ENCODE measurements around the gene KRTAP20-3. TPM values are rescaled to one million over a fixed set of nuclear protein-coding genes. Genes with fewer than 3 reads are reported as not detected.
A peak's percentile ranks its signal among the peaks of the same experiment; 100 is the strongest.

Gene KRTAP20-3
- total RNA-seq, 1 donor = not detected

GRCh38 chr21:30674312-30674711 lies 31.6 kb downstream of the KRTAP20-3 start:
- no peaks in the 10 kb centered on the region for H3K27me3 ChIP-seq (ENCODE audit: insufficient read depth, low read length)

GRCh38 chr21:30676737-30677136 lies 34.1 kb downstream of the KRTAP20-3 start:
- no peak overlapping the region for H3K4me2 ChIP-seq (ENCODE audit: insufficient read depth, low read length)
- H3K79me2 ChIP-seq (ENCODE audit: insufficient read depth, low read length) = no peaks in the 10 kb centered on the region
- H3K27me3 ChIP-seq (ENCODE audit: insufficient read depth, low read length) = no peaks in the 10 kb centered on the region
- H3K4me3 ChIP-seq (ENCODE audit: insufficient read depth, low read length) = no peak overlapping the region
- no peak overlapping the region for H3K27ac ChIP-seq (ENCODE audit: low read depth, low read length)
- TF ChIP-seq CTCF (IDR thresholded peaks at IDR 0.05; ENCODE audit: extremely low read depth, low read depth, low read length) = no peak
- peak; percentile 71 for DNase-seq (ENCODE audit: insufficient read length, low spot score, missing footprints)
- no peaks in the 10 kb centered on the region for H3K36me3 ChIP-seq (ENCODE audit: insufficient read depth, low read length)
- H2AFZ ChIP-seq (ENCODE audit: low read length) = no peak overlapping the region
- no peaks in the 10 kb centered on the region for H4K20me1 ChIP-seq (ENCODE audit: insufficient read depth, low read length)
- no peaks in the 10 kb centered on the region for H3K4me1 ChIP-seq (ENCODE audit: insufficient read depth, low read length)
- H3K9me3 ChIP-seq (ENCODE audit: low read depth, low read length) = no peaks in the 10 kb centered on the region

More at GRCh38 chr21:30674312-30674711, 31.6 kb downstream of the KRTAP20-3 start:
- Histone ChIP-seq H2AFZ (ENCODE audit: low read length) (no peak overlapping the region), H3K9me3 (ENCODE audit: low read depth, low read length) (no peaks in the 10 kb centered on the region), H3K79me2 (ENCODE audit: insufficient read depth, low read length) (no peaks in the 10 kb centered on the region), H4K20me1 (ENCODE audit: insufficient read depth, low read length) (no peaks in the 10 kb centered on the region), H3K4me3 (ENCODE audit: insufficient read depth, low read length) (no peak overlapping the region), H3K27ac (ENCODE audit: low read depth, low read length) (no peak overlapping the region), H3K4me1 (ENCODE audit: insufficient read depth, low read length) (no peaks in the 10 kb centered on the region), H3K36me3 (ENCODE audit: insufficient read depth, low read length) (no peaks in the 10 kb centered on the region), H3K4me2 (ENCODE audit: insufficient read depth, low read length) (no peak overlapping the region)
- no peak for TF ChIP-seq CTCF (IDR thresholded peaks at IDR 0.05; ENCODE audit: extremely low read depth, low read depth, low read length)
- no peak for DNase-seq (ENCODE audit: insufficient read length, low spot score, missing footprints)

GRCh38 chr21:30680586-30680985 lies 37.9 kb downstream of the KRTAP20-3 start:
- H3K27ac ChIP-seq (ENCODE audit: low read depth, low read length) = no peak overlapping the region
- H4K20me1 ChIP-seq (ENCODE audit: insufficient read depth, low read length) = no peaks in the 10 kb centered on the region
- TF ChIP-seq CTCF (IDR thresholded peaks at IDR 0.05; ENCODE audit: extremely low read depth, low read depth, low read length) = no peak
- no peaks in the 10 kb centered on the region for H3K36me3 ChIP-seq (ENCODE audit: insufficient read depth, low read length)
- DNase-seq (ENCODE audit: insufficient read length, low spot score, missing footprints) = no peak
- no peaks in the 10 kb centered on the region for H3K79me2 ChIP-seq (ENCODE audit: insufficient read depth, low read length)
- peaks cover 2% of the 10 kb centered on the region for H3K9me3 ChIP-seq (ENCODE audit: low read depth, low read length)
- no peaks in the 10 kb centered on the region for H3K27me3 ChIP-seq (ENCODE audit: insufficient read depth, low read length)
- no peak overlapping the region for H3K4me2 ChIP-seq (ENCODE audit: insufficient read depth, low read length)
- H3K4me1 ChIP-seq (ENCODE audit: insufficient read depth, low read length) = no peaks in the 10 kb centered on the region
- H3K4me3 ChIP-seq (ENCODE audit: insufficient read depth, low read length) = no peak overlapping the region
- H2AFZ ChIP-seq (ENCODE audit: low read length) = no peak overlapping the region

GRCh38 chr21:30684506-30684905 lies 41.8 kb downstream of the KRTAP20-3 start:
- no peak for TF ChIP-seq CTCF (IDR thresholded peaks at IDR 0.05; ENCODE audit: extremely low read depth, low read depth, low read length)
- Histone ChIP-seq H3K79me2 (ENCODE audit: insufficient read depth, low read length) (no peaks in the 10 kb centered on the region), H4K20me1 (ENCODE audit: insufficient read depth, low read length) (no peaks in the 10 kb centered on the region), H2AFZ (ENCODE audit: low read length) (no peak overlapping the region), H3K9me3 (ENCODE audit: low read depth, low read length) (peaks cover 2% of the 10 kb centered on the region), H3K27ac (ENCODE audit: low read depth, low read length) (no peak overlapping the region), H3K36me3 (ENCODE audit: insufficient read depth, low read length) (no peaks in the 10 kb centered on the region), H3K4me2 (ENCODE audit: insufficient read depth, low read length) (no peak overlapping the region), H3K4me3 (ENCODE audit: insufficient read depth, low read length) (no peak overlapping the region), H3K27me3 (ENCODE audit: insufficient read depth, low read length) (no peaks in the 10 kb centered on the region), H3K4me1 (ENCODE audit: insufficient read depth, low read length) (no peaks in the 10 kb centered on the region)
- DNase-seq (ENCODE audit: insufficient read length, low spot score, missing footprints) = no peak

Measured in osteoblast (primary cell).